ENCODE results near the gene MLLT3.

Gene MLLT3

GRCh38 chr9:20624201-20625002 lies 2.1 kb upstream of the MLLT3 start:
- DNase-seq (ENCODE audit: low read depth): no peak

GRCh38 chr9:20623748-20624124 lies 1.4 kb upstream of the MLLT3 start:
- DNase-seq (ENCODE audit: low read depth): no peak

GRCh38 chr9:20623021-20623747 lies 885 bp upstream of the MLLT3 start:
- peak; percentile 16 for DNase-seq (ENCODE audit: low read depth)

GRCh38 chr9:20621471-20622329 lies 599 bp downstream of the MLLT3 start:
- DNase-seq (ENCODE audit: low read depth): peak; percentile 37

- DNase-seq (ENCODE audit: low read depth): peak; percentile 14
Observed at GRCh38 chr9:20620650-20621470, 1.4 kb downstream of the MLLT3 start.

- no peak for DNase-seq (ENCODE audit: low read depth)
Observed at GRCh38 chr9:20619487-20620200, 2.7 kb downstream of the MLLT3 start.

- no peak for DNase-seq (ENCODE audit: low read depth)
Observed at GRCh38 chr9:20618361-20618802, 3.9 kb downstream of the MLLT3 start.

- DNase-seq (ENCODE audit: low read depth): no peak
Observed at GRCh38 chr9:20616808-20617207, 5.5 kb downstream of the MLLT3 start.

GRCh38 chr9:20614602-20615216 lies 7.6 kb downstream of the MLLT3 start:
- DNase-seq (ENCODE audit: low read depth): no peak

GRCh38 chr9:20611691-20612287 lies 10.5 kb downstream of the MLLT3 start:
- no peak for DNase-seq (ENCODE audit: low read depth)

- DNase-seq (ENCODE audit: low read depth): no peak
Observed at GRCh38 chr9:20610591-20610990, 11.7 kb downstream of the MLLT3 start.

- no peak for DNase-seq (ENCODE audit: low read depth)
Observed at GRCh38 chr9:20608582-20608981, 13.7 kb downstream of the MLLT3 start.

GRCh38 chr9:20606652-20607051 lies 15.6 kb downstream of the MLLT3 start:
- DNase-seq (ENCODE audit: low read depth): no peak

- no peak for DNase-seq (ENCODE audit: low read depth)
Observed at GRCh38 chr9:20604562-20604961, 17.7 kb downstream of the MLLT3 start.

- DNase-seq (ENCODE audit: low read depth): no peak
Observed at GRCh38 chr9:20603524-20604268, 18.6 kb downstream of the MLLT3 start.

GRCh38 chr9:20601292-20601691 lies 21.0 kb downstream of the MLLT3 start:
- DNase-seq (ENCODE audit: low read depth): no peak

GRCh38 chr9:20599195-20599594 lies 23.1 kb downstream of the MLLT3 start:
- DNase-seq (ENCODE audit: low read depth): no peak

GRCh38 chr9:20598367-20598766 lies 23.9 kb downstream of the MLLT3 start:
- DNase-seq (ENCODE audit: low read depth): no peak

- DNase-seq (ENCODE audit: low read depth): no peak
Observed at GRCh38 chr9:20597862-20598261, 24.4 kb downstream of the MLLT3 start.

Measured in stimulated activated CD8-positive, alpha-beta memory T cell treated with anti-CD3 and anti-CD28 coated beads, Interleukin-15, amount 100 ng/mL, for 24 hours (primary cell).